NB4 (cell line): Measurements from ENCODE around the gene THOC3.
"Not testable (repeated sequence)": the region's sequence is repeated elsewhere in the genome, so short reads cannot be mapped to it uniquely, and the experiment has no call there.

ENCODE experiments used
- DNase-seq: peaks from one replicate; pipeline ENCODE4 v3.0.0; 2010; ENCODE audit warnings: low read depth
- H3K4me3 ChIP-seq: one replicate; pipeline ENCODE4 v1.5.1; 2011; ENCODE audit warnings: mild to moderate bottlenecking, low read depth, low read length, moderate library complexity

The THOC3 gene

GRCh38 chr5:175910072-175910471, 58.0 kb downstream of the THOC3 start:
- DNase-seq: not testable (repeated sequence)

More at GRCh38 chr5:175910072-175910471, 58.0 kb downstream of the THOC3 start:
- not testable (repeated sequence) for H3K4me3 ChIP-seq
